Epidermal melanocyte (primary cell): Measurements from ENCODE around the gene RUNX1.
A peak's percentile ranks its signal among the peaks of the same experiment; 100 is the strongest.

ENCODE experiments used
- DNase-seq: peaks from one replicate; pipeline ENCODE4 v3.0.0; 2011; ENCODE audit warnings: low spot score; ENCODE audit not compliant: insufficient read length

RUNX1 gene

GRCh38 chr21:34925597-34925996 lies 123.5 kb downstream of the RUNX1 start:
- DNase-seq, result no peak

GRCh38 chr21:34924771-34925419 lies 124.2 kb downstream of the RUNX1 start:
- no peak for DNase-seq

- no peak for DNase-seq
Observed at GRCh38 chr21:34924194-34924593, 124.9 kb downstream of the RUNX1 start.

- no peak for DNase-seq
Observed at GRCh38 chr21:34923626-34924025, 125.5 kb downstream of the RUNX1 start.

GRCh38 chr21:34923202-34923601 lies 125.9 kb downstream of the RUNX1 start:
- no peak for DNase-seq

- DNase-seq, result no peak
Observed at GRCh38 chr21:34922479-34922878, 126.6 kb downstream of the RUNX1 start.

- DNase-seq, result no peak
Observed at GRCh38 chr21:34921151-34921550, 128.0 kb downstream of the RUNX1 start.

- DNase-seq, result no peak
Observed at GRCh38 chr21:34919406-34919805, 129.7 kb downstream of the RUNX1 start.

- no peak for DNase-seq
Observed at GRCh38 chr21:34916446-34916845, 132.7 kb downstream of the RUNX1 start.

GRCh38 chr21:34915364-34915841 lies 133.7 kb downstream of the RUNX1 start:
- DNase-seq, result no peak

- no peak for DNase-seq
Observed at GRCh38 chr21:34914239-34914638, 134.9 kb downstream of the RUNX1 start.

GRCh38 chr21:34913811-34914210 lies 135.3 kb downstream of the RUNX1 start:
- no peak for DNase-seq

- peak; percentile 35 for DNase-seq
Observed at GRCh38 chr21:34912022-34912945, 136.8 kb downstream of the RUNX1 start.

- no peak for DNase-seq
Observed at GRCh38 chr21:34911360-34911759, 137.7 kb downstream of the RUNX1 start.

GRCh38 chr21:34910396-34910795 lies 138.7 kb downstream of the RUNX1 start:
- DNase-seq, result no peak

GRCh38 chr21:34909492-34910292 lies 139.4 kb downstream of the RUNX1 start:
- no peak for DNase-seq

- no peak for DNase-seq
Observed at GRCh38 chr21:34908419-34909055, 140.6 kb downstream of the RUNX1 start.

GRCh38 chr21:34907461-34908418 lies 141.4 kb downstream of the RUNX1 start:
- DNase-seq, result no peak

GRCh38 chr21:34906401-34906800 lies 142.7 kb downstream of the RUNX1 start:
- no peak for DNase-seq

GRCh38 chr21:34905218-34905537 lies 143.9 kb downstream of the RUNX1 start:
- no peak for DNase-seq
